Measurements from ENCODE around the gene SLC19A1.

SLC19A1 gene

GRCh38 chr21:45578811-45579381 lies 36.7 kb upstream of the SLC19A1 start:
- H3K4me1 ChIP-seq (ENCODE audit: control insufficient read depth in 1 of 2, insufficient read depth in 1 of 2, low read depth in 1 of 2, low read length in 1 of 2): no peaks in the 10 kb centered on the region
- no peaks in the 10 kb centered on the region for H3K36me3 ChIP-seq
- H3K27ac ChIP-seq: no peak overlapping the region
- TF ChIP-seq, protein P1, sequence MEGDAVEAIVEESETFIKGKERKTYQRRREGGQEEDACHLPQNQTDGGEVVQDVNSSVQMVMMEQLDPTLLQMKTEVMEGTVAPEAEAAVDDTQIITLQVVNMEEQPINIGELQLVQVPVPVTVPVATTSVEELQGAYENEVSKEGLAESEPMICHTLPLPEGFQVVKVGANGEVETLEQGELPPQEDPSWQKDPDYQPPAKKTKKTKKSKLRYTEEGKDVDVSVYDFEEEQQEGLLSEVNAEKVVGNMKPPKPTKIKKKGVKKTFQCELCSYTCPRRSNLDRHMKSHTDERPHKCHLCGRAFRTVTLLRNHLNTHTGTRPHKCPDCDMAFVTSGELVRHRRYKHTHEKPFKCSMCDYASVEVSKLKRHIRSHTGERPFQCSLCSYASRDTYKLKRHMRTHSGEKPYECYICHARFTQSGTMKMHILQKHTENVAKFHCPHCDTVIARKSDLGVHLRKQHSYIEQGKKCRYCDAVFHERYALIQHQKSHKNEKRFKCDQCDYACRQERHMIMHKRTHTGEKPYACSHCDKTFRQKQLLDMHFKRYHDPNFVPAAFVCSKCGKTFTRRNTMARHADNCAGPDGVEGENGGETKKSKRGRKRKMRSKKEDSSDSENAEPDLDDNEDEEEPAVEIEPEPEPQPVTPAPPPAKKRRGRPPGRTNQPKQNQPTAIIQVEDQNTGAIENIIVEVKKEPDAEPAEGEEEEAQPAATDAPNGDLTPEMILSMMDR (IDR thresholded peaks at IDR 0.05): no peak
- peaks cover 11% of the 10 kb centered on the region for H3K27me3 ChIP-seq
- H3K4me3 ChIP-seq (ENCODE audit: low read depth in 1 of 2, low read length in 1 of 2): no peak overlapping the region
- H3K9me3 ChIP-seq: no peaks in the 10 kb centered on the region

DNA sequence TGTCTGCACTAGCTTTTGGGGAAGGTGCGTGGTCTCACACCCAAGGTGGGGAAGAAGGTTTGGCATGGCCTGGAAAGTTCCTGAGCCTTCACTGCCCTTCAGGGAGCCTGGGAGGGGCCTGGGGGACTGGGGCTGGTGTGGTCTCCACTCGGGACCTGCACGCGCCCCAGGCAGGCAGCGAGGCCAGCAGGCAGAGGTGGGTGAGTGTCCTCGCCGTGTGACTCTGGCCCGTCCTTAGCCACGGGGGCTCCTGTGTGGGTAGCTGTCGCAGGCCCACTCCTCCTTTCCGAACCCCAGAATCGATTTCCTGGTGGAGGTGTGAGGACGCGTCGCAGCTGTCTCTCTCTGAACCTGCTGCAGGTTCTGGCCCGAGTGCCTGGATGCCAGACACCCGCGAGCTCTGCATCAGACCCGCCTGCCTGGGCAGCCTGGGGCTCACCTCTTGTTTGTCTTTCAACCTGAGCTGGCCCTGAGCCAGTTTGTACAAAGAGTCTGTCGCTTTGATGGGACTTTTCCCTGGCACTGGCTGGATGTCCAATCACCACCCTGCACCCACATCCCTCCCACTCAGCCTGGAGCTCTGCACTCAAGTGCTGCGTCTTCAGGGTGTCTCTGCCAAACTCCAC lies 36.0 kb upstream of the SLC19A1 start:
- TF ChIP-seq, protein P1 (IDR thresholded peaks at IDR 0.05): no peak
- Histone ChIP-seq H3K9me3 (no peaks in the 10 kb centered on the region), H3K4me1 (ENCODE audit: control insufficient read depth in 1 of 2, insufficient read depth in 1 of 2, low read depth in 1 of 2, low read length in 1 of 2) (no peaks in the 10 kb centered on the region), H3K4me3 (ENCODE audit: low read depth in 1 of 2, low read length in 1 of 2) (no peak overlapping the region), H3K27ac (no peak overlapping the region), H3K27me3 (peaks cover 11% of the 10 kb centered on the region), H3K36me3 (no peaks in the 10 kb centered on the region)

DNA sequence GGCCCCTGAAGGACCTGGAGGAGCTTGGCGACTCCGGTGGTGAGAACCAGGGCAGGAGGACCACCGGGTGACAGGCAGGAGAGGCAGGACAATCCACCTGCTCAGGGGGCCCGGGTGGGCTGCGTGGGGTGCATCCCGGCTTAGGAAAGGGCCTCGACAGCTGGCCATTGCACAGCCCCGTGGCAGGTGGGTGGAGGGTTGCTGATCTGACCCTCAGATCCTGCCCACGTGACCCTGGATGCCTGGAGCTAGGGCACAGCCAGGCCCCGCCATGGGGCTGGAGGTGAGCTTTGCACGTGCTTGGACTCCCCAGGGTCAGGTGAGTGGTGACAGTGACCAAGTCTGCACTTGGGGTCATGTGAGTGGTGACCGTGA lies 35.5 kb upstream of the SLC19A1 start:
- Histone ChIP-seq H3K27me3 (peaks cover 11% of the 10 kb centered on the region), H3K36me3 (no peaks in the 10 kb centered on the region), H3K27ac (no peak overlapping the region)

GRCh38 chr21:45576838-45577737 lies 34.8 kb upstream of the SLC19A1 start:
- H3K27me3 ChIP-seq: peaks cover 11% of the 10 kb centered on the region
- H3K9me3 ChIP-seq: no peaks in the 10 kb centered on the region
- TF ChIP-seq, protein P1 (IDR thresholded peaks at IDR 0.05): no peak
- H3K4me1 ChIP-seq (ENCODE audit: control insufficient read depth in 1 of 2, insufficient read depth in 1 of 2, low read depth in 1 of 2, low read length in 1 of 2): no peaks in the 10 kb centered on the region
- no peak overlapping the region for H3K4me3 ChIP-seq (ENCODE audit: low read depth in 1 of 2, low read length in 1 of 2)
- H3K27ac ChIP-seq: no peak overlapping the region
- no peaks in the 10 kb centered on the region for H3K36me3 ChIP-seq

More for the DNA sequence above, 35.5 kb upstream of the SLC19A1 start:
- no peaks in the 10 kb centered on the region for H3K4me1 ChIP-seq (ENCODE audit: control insufficient read depth in 1 of 2, insufficient read depth in 1 of 2, low read depth in 1 of 2, low read length in 1 of 2)
- no peak overlapping the region for H3K4me3 ChIP-seq (ENCODE audit: low read depth in 1 of 2, low read length in 1 of 2)
- no peaks in the 10 kb centered on the region for H3K9me3 ChIP-seq
- TF ChIP-seq, protein P1 (IDR thresholded peaks at IDR 0.05): no peak

- no peaks in the 10 kb centered on the region for H3K9me3 ChIP-seq
- H3K27ac ChIP-seq: no peak overlapping the region
- H3K36me3 ChIP-seq: no peaks in the 10 kb centered on the region
- H3K4me1 ChIP-seq (ENCODE audit: control insufficient read depth in 1 of 2, insufficient read depth in 1 of 2, low read depth in 1 of 2, low read length in 1 of 2): no peaks in the 10 kb centered on the region
- H3K4me3 ChIP-seq (ENCODE audit: low read depth in 1 of 2, low read length in 1 of 2): no peak overlapping the region
- peaks cover 11% of the 10 kb centered on the region for H3K27me3 ChIP-seq
- TF ChIP-seq, protein P1 (IDR thresholded peaks at IDR 0.05): no peak
Observed at GRCh38 chr21:45575993-45576837, 34.0 kb upstream of the SLC19A1 start.

All from neutrophil (primary cell).